Kidney (tissue), 14 donors: ENCODE measurements around the gene CA14. TPM values are rescaled to one million over a fixed set of nuclear protein-coding genes. Genes with fewer than 3 reads are reported as not detected.

Experiments used
- DNase-seq, 5 donors: peaks; one replicate each; pipeline ENCODE4 v3.0.0-alpha.2; 2013 to 2020
- FAIRE-seq: peaks from 2 replicates; lab custom pipeline; 2012; peaks lifted over from hg19 to GRCh38; lab: Jason Lieb, UNC
- H3K27ac ChIP-seq, 2 donors: one replicate each; pipeline ENCODE4 v1.7.0; 2013; ENCODE audit warnings: low read depth in 2 of 2, low read length in 2 of 2, inconsistent platforms in 1 of 2
- H3K27me3 ChIP-seq: one replicate; pipeline ENCODE4 v1.7.1; 2013; ENCODE audit warnings: low read length, inconsistent platforms; ENCODE audit not compliant: control insufficient read depth, insufficient read depth
- H3K36me3 ChIP-seq, 3 donors: one replicate each; pipeline versions ENCODE4 v1.7.0 to v1.7.1; 2013; ENCODE audit warnings: low read length in 3 of 3, control low read depth in 1 of 3, inconsistent platforms in 1 of 3; ENCODE audit not compliant: insufficient read depth in 3 of 3, control insufficient read depth in 2 of 3
- H3K4me1 ChIP-seq, 3 donors: one replicate each; pipeline versions ENCODE4 v1.7.0 to v1.7.1; 2013; ENCODE audit warnings: low read length in 3 of 3, inconsistent platforms in 1 of 3, low read depth in 1 of 3; ENCODE audit not compliant: control insufficient read depth in 2 of 3, insufficient read depth in 2 of 3
- H3K4me3 ChIP-seq, 3 donors: one replicate each; pipeline versions ENCODE4 v1.7.0 to v1.8.1; 2013; ENCODE audit warnings: low read length in 3 of 3, control low read depth in 1 of 3, inconsistent platforms in 1 of 3
- H3K9ac ChIP-seq, 3 donors: one replicate each; pipeline versions ENCODE4 v1.7.0 to v1.7.1; 2013; ENCODE audit warnings: low read length in 3 of 3, control low read depth in 1 of 3, inconsistent platforms in 1 of 3
- H3K9me3 ChIP-seq, 3 donors: one replicate each; pipeline versions ENCODE4 v1.7.0 to v1.7.1; 2013; ENCODE audit warnings: low read length in 3 of 3, control low read depth in 1 of 3, inconsistent platforms in 1 of 3; ENCODE audit not compliant: control insufficient read depth in 2 of 3, insufficient read depth in 1 of 3
- intact Hi-C: fragments of 100-400 bp; cut with DNase I; formaldehyde crosslinking; loops from one replicate; pipeline ENCODE4 v1.11.1; 2022
- polyA plus RNA-seq: library from polyadenylated mRNA; stranded (reverse); fragments of 350-450 nt; fragmentation: Illumina TruSeq; extraction: RNeasy Lipid Tissue Mini Kit (QIAGEN cat#74804); gene quantifications from one replicate; pipeline ENCODE4 v1.2.3, GENCODE V29; 2014; ENCODE audit warnings: low read depth, low replicate concordance; ENCODE audit not compliant: insufficient read depth
- total RNA-seq: library from RNA; stranded (reverse); fragmentation: NEBNext Ultra II Directional; extraction: Animal tissue kit (Norgen Biotek cat#: 25700); gene quantifications from one replicate; pipeline ENCODE4 v1.2.1, GENCODE V29; 2021
- TF ChIP-seq, protein P1 (sequence below): IDR thresholded peaks from 3 replicates; pipeline ENCODE4 v1.5.1; 2012; ENCODE audit warnings: mild to moderate bottlenecking, moderate library complexity, borderline replicate concordance; ENCODE audit not compliant: insufficient read depth; ENCODE audit errors: extremely low read depth
- donor health status: control.
- donor health status: control.
- donor health status: control.
- donor health status: control.
- donor health status: control.
- donor health status: DM: yes; HTN: yes; CAD: no.
- donor health status: Normal renal cell carcinoma (clear cell type).

Gene CA14
- total and polyA plus RNA-seq, 2 donors from 2014 or later, result 0.35 to 0.41 TPM

DNA sequence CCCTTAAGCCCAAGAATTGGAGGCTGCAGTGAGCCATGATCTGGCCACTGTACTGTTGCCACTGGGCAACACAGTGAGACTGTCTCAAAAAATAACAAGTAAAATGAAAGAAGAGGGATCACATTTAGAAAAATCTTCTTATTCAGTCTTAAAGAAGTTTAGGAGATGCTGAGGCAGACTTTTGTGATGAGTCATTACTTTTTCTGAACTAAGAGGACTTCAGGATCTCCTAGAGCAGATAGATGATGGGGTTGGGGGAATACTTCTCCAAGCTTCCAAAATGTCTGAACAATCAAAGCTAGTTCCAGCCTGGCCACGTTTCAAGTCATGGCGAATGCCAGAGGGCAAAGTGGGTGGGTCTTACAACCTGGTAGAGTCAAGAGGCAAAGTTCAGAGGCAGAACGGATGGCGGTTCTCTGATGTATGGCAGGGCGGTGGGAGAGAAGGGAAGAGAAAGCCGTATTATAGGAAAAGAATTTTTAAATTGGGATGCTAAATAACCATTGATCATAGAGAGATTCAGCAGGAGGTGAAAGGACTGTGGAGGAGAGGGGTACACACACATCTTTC, 22.6 kb downstream of the CA14 start:
- Histone ChIP-seq H3K4me3 (no peak overlapping the region), H3K9ac (peak overlapping the region in 1 of 3 donors; percentile 87), H3K27me3 (no peaks in the 10 kb centered on the region), H3K4me1 (peaks cover 0 to 22% (median 15%) of the 10 kb centered on the region in 3 donors), H3K27ac (no peak overlapping the region), H3K36me3 (no peaks in the 10 kb centered on the region), H3K9me3 (no peaks in the 10 kb centered on the region)
- intact Hi-C loops, result no loop called here
- FAIRE-seq (no peak), DNase-seq (peak in 1 of 5 donors; percentile 33)
- TF ChIP-seq, protein P1, sequence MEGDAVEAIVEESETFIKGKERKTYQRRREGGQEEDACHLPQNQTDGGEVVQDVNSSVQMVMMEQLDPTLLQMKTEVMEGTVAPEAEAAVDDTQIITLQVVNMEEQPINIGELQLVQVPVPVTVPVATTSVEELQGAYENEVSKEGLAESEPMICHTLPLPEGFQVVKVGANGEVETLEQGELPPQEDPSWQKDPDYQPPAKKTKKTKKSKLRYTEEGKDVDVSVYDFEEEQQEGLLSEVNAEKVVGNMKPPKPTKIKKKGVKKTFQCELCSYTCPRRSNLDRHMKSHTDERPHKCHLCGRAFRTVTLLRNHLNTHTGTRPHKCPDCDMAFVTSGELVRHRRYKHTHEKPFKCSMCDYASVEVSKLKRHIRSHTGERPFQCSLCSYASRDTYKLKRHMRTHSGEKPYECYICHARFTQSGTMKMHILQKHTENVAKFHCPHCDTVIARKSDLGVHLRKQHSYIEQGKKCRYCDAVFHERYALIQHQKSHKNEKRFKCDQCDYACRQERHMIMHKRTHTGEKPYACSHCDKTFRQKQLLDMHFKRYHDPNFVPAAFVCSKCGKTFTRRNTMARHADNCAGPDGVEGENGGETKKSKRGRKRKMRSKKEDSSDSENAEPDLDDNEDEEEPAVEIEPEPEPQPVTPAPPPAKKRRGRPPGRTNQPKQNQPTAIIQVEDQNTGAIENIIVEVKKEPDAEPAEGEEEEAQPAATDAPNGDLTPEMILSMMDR, result no peak

DNA sequence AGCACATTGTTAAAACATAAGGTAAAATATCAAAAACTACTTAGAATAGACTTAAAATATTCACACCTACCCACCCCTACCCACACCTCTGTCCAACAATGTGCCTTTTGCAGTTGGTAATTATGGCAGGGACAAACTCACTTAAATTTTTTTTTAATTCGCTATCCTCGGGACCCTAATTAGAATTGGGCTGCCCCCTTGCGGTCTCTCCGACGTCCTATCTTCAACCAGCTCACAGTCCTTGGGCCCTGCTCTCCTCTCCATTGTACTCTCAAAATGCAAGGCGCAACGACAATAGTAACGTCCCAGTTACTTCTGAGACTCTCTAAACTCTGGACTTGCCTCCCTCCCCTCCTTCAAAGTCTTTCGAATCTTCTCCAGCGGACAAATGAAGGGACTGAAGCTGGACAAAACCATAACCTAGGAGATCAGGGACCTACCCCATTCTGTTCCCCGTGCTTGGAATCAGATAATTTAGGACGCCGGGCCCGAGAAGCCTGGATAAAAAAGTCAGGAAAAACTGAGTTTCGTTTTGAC, 23.7 kb downstream of the CA14 start:
- intact Hi-C loops, result no loop called here
- Histone ChIP-seq H3K27me3 (no peaks in the 10 kb centered on the region), H3K9ac (peak overlapping the region; percentile 1 to 89 (median 87)), H3K4me1 (peaks cover 0 to 22% (median 15%) of the 10 kb centered on the region in 3 donors), H3K27ac (peak overlapping the region; percentile 90 to 92), H3K36me3 (peaks cover 0 to 1% (median under 1%) of the 10 kb centered on the region in 3 donors), H3K9me3 (no peaks in the 10 kb centered on the region), H3K4me3 (peak overlapping the region; percentile 45 to 93 (median 92))
- DNase-seq, result peak in 4 of 5 donors; percentile 78 to 88 (median 82)
- TF ChIP-seq, protein P1, result peak; percentile 68
- FAIRE-seq, result no peak

- peak; percentile 90 for FAIRE-seq
Observed at GRCh38 chr1:150281758-150282557, 24.4 kb downstream of the CA14 start, which contains the start of gene CIART. Gene CIART (plus strand): TSS chr1:150282554. CDS start chr1:150283268, 714 bp downstream.

More at GRCh38 chr1:150281758-150282557, 24.4 kb downstream of the CA14 start, which contains the start of gene CIART:
- TF ChIP-seq, protein P1, result no peak
- Histone ChIP-seq H3K36me3 (peaks cover 0 to 6% (median 5%) of the 10 kb centered on the region in 3 donors), H3K9me3 (no peaks in the 10 kb centered on the region), H3K27me3 (no peaks in the 10 kb centered on the region), H3K9ac (peak within 1 kb of the TSS; percentile 66 to 89 (median 87)), H3K27ac (peak within 1 kb of the TSS; percentile 90 to 92), H3K4me3 (peak within 1 kb of the TSS; percentile 80 to 93 (median 92)), H3K4me1 (peaks cover 0 to 22% (median 15%) of the 10 kb centered on the region in 3 donors)
- intact Hi-C loops, result no loop called here
- peak; percentile 97 to 99 (median 98) for DNase-seq
